ENCODE measurements around the gene LACTBL1.

Gene LACTBL1

GRCh38 chr1:22930240-22930912, 42.3 kb downstream of the LACTBL1 start:
- TF ChIP-seq TEAD4 (IDR thresholded peaks at IDR 0.05) (no peak), REST (IDR thresholded peaks at IDR 0.05; ENCODE audit: low read depth) (no peak), YY1 (IDR thresholded peaks at IDR 0.05; ENCODE audit: low read depth) (0 out of 2 replicates have a peak, but pooled peaks have one; percentile 13), RAD21 (IDR thresholded peaks at IDR 0.05; ENCODE audit: low read depth) (peak; percentile 92), USF1 (IDR thresholded peaks at IDR 0.05) (no peak), EGR1 (IDR thresholded peaks at IDR 0.05) (no peak)

GRCh38 chr1:22925111-22925510, 47.6 kb downstream of the LACTBL1 start:
- TF ChIP-seq ZBTB7A (IDR thresholded peaks at IDR 0.05; ENCODE audit: low read depth) = no peak
- no peak for TF ChIP-seq MAX (IDR thresholded peaks at IDR 0.05)
- no peak for TF ChIP-seq EP300 (IDR thresholded peaks at IDR 0.05; ENCODE audit: borderline replicate concordance)
- no peak for TF ChIP-seq CREB1 (IDR thresholded peaks at IDR 0.05; ENCODE audit: low read depth)
- TF ChIP-seq FOXM1 (IDR thresholded peaks at IDR 0.05; ENCODE audit: borderline replicate concordance, low read depth) = no peak
- TF ChIP-seq TAF1 (IDR thresholded peaks at IDR 0.05; ENCODE audit: low read depth) = no peak
- no peak for TF ChIP-seq USF1 (IDR thresholded peaks at IDR 0.05)
- TF ChIP-seq CEBPB (IDR thresholded peaks at IDR 0.05) = no peak
- TF ChIP-seq TCF12 (IDR thresholded peaks at IDR 0.05; ENCODE audit: low read depth) = no peak

GRCh38 chr1:22922640-22923039, 50.0 kb downstream of the LACTBL1 start:
- TF ChIP-seq TAF1 (IDR thresholded peaks at IDR 0.05; ENCODE audit: low read depth) = no peak
- TF ChIP-seq NFIC (IDR thresholded peaks at IDR 0.05) = no peak
- TF ChIP-seq TEAD4 (IDR thresholded peaks at IDR 0.05) = no peak
- no peak for TF ChIP-seq CEBPB (IDR thresholded peaks at IDR 0.05)
- TF ChIP-seq REST (IDR thresholded peaks at IDR 0.05; ENCODE audit: low read depth) = no peak
- no peak for TF ChIP-seq ZBTB7A (IDR thresholded peaks at IDR 0.05; ENCODE audit: low read depth)
- no peak for TF ChIP-seq CREB1 (IDR thresholded peaks at IDR 0.05; ENCODE audit: low read depth)
- no peak for TF ChIP-seq MAX (IDR thresholded peaks at IDR 0.05)
- TF ChIP-seq RAD21 (IDR thresholded peaks at IDR 0.05; ENCODE audit: low read depth) = no peak

GRCh38 chr1:22921452-22922126, 51.1 kb downstream of the LACTBL1 start:
- TF ChIP-seq TCF12 (IDR thresholded peaks at IDR 0.05; ENCODE audit: low read depth) (no peak), TAF1 (IDR thresholded peaks at IDR 0.05; ENCODE audit: low read depth) (no peak), EP300 (IDR thresholded peaks at IDR 0.05; ENCODE audit: borderline replicate concordance) (no peak), REST (IDR thresholded peaks at IDR 0.05; ENCODE audit: low read depth) (no peak), TEAD4 (IDR thresholded peaks at IDR 0.05) (no peak), USF1 (IDR thresholded peaks at IDR 0.05) (no peak), NFIC (IDR thresholded peaks at IDR 0.05) (no peak), CEBPB (IDR thresholded peaks at IDR 0.05) (no peak), RAD21 (IDR thresholded peaks at IDR 0.05; ENCODE audit: low read depth) (no peak), ZBTB7A (IDR thresholded peaks at IDR 0.05; ENCODE audit: low read depth) (no peak), CREB1 (IDR thresholded peaks at IDR 0.05; ENCODE audit: low read depth) (no peak)

Measured in Ishikawa (cell line).